ENCODE results near the gene GPRC5D. TPM values are rescaled to one million over a fixed set of nuclear protein-coding genes. Genes with fewer than 3 reads are reported as not detected.
A peak's percentile ranks its signal among the peaks of the same experiment; 100 is the strongest.

Gene GPRC5D
- total RNA-seq, 1 donor from 2014 or later, result not detected

- Histone ChIP-seq H3K9me3 (ENCODE audit: control insufficient read depth in 3 of 3, low read length in 3 of 3) (no peaks in the 10 kb centered on the region), H3K4me3 (ENCODE audit: low read length in 3 of 3) (peak overlapping the region in 1 of 3 donors; percentile 76), H3K9ac (ENCODE audit: low read depth in 1 of 3, low read length in 3 of 3) (no peak overlapping the region), H3K27ac (ENCODE audit: low read depth, low read length) (no peak overlapping the region), H3K36me3 (ENCODE audit: control insufficient read depth in 3 of 3, insufficient read depth in 3 of 3, low read length in 3 of 3) (no peaks in the 10 kb centered on the region), H3K4me1 (ENCODE audit: control insufficient read depth in 3 of 3, insufficient read depth in 3 of 3, low read length in 3 of 3) (peaks cover 11 to 17% (median 12%) of the 10 kb centered on the region in 3 donors), H3K27me3 (ENCODE audit: control insufficient read depth in 3 of 3, insufficient read depth in 3 of 3, low read length in 3 of 3) (peaks cover 17 to 35% (median 32%) of the 10 kb centered on the region in 3 donors)
Observed at GRCh38 chr12:12892681-12893141, 59.3 kb downstream of the GPRC5D start.

GRCh38 chr12:12891881-12892355 lies 60.1 kb downstream of the GPRC5D start:
- peak overlapping the region in 1 of 3 donors; percentile 76 for H3K4me3 ChIP-seq (ENCODE audit: low read length in 3 of 3)
- peaks cover 17 to 35% (median 32%) of the 10 kb centered on the region in 3 donors for H3K27me3 ChIP-seq (ENCODE audit: control insufficient read depth in 3 of 3, insufficient read depth in 3 of 3, low read length in 3 of 3)
- peak overlapping the region in 2 of 3 donors; percentile 65 to 75 for H3K9ac ChIP-seq (ENCODE audit: low read depth in 1 of 3, low read length in 3 of 3)
- H3K9me3 ChIP-seq (ENCODE audit: control insufficient read depth in 3 of 3, low read length in 3 of 3), result no peaks in the 10 kb centered on the region
- peaks cover 11 to 17% (median 12%) of the 10 kb centered on the region in 3 donors for H3K4me1 ChIP-seq (ENCODE audit: control insufficient read depth in 3 of 3, insufficient read depth in 3 of 3, low read length in 3 of 3)
- H3K36me3 ChIP-seq (ENCODE audit: control insufficient read depth in 3 of 3, insufficient read depth in 3 of 3, low read length in 3 of 3), result no peaks in the 10 kb centered on the region
- peak overlapping the region; percentile 62 for H3K27ac ChIP-seq (ENCODE audit: low read depth, low read length)

GRCh38 chr12:12891080-12891880 lies 60.7 kb downstream of the GPRC5D start, which contains the start of gene GPRC5A:
TSS of gene GPRC5A (plus strand) at chr12:12891562. CDS start at chr12:12908250, 16,688 bp downstream.
- Histone ChIP-seq H3K27me3 (ENCODE audit: control insufficient read depth in 3 of 3, insufficient read depth in 3 of 3, low read length in 3 of 3) (peaks cover 17 to 35% (median 32%) of the 10 kb centered on the region in 3 donors), H3K4me3 (ENCODE audit: low read length in 3 of 3) (peak within 1 kb of the TSS; percentile 69 to 76 (median 75)), H3K36me3 (ENCODE audit: control insufficient read depth in 3 of 3, insufficient read depth in 3 of 3, low read length in 3 of 3) (no peaks in the 10 kb centered on the region), H3K9ac (ENCODE audit: low read depth in 1 of 3, low read length in 3 of 3) (peak within 1 kb of the TSS; percentile 62 to 75 (median 73)), H3K9me3 (ENCODE audit: control insufficient read depth in 3 of 3, low read length in 3 of 3) (no peaks in the 10 kb centered on the region), H3K4me1 (ENCODE audit: control insufficient read depth in 3 of 3, insufficient read depth in 3 of 3, low read length in 3 of 3) (peaks cover 11 to 17% (median 12%) of the 10 kb centered on the region in 3 donors), H3K27ac (ENCODE audit: low read depth, low read length) (peak within 1 kb of the TSS; percentile 62)

Small RNA genes within 50 kb of the gene (small RNA-seq; reads per million reads assigned to genes)
- 1.3 reads per million, percentile 81 among the genes with 10 or more reads in this experiment for gene RF00604

Other genes starting within 250 kb of the GPRC5D start
- gene CDKN1B, start 234.8 kb downstream of the GPRC5D start, total RNA-seq, result 62.1 TPM
- gene APOLD1, start 166.5 kb downstream of the GPRC5D start, total RNA-seq, result 9.9 TPM
- gene DDX47, start 138.8 kb downstream of the GPRC5D start, total RNA-seq, result 70.5 TPM
- gene GPRC5A, start 60.6 kb downstream of the GPRC5D start, total RNA-seq, result 1.0 TPM
- gene HEBP1, start 48.1 kb upstream of the GPRC5D start, total RNA-seq, result 16.2 TPM
- gene FAM234B, start 92.2 kb upstream of the GPRC5D start, total RNA-seq, result 3.7 TPM
- gene GSG1, start 151.5 kb upstream of the GPRC5D start, total RNA-seq, result 6.8 TPM
- gene EMP1, start 244.6 kb upstream of the GPRC5D start, total RNA-seq, result 40.2 TPM